ENCODE measurements around the gene WAC.

Gene WAC

DNA sequence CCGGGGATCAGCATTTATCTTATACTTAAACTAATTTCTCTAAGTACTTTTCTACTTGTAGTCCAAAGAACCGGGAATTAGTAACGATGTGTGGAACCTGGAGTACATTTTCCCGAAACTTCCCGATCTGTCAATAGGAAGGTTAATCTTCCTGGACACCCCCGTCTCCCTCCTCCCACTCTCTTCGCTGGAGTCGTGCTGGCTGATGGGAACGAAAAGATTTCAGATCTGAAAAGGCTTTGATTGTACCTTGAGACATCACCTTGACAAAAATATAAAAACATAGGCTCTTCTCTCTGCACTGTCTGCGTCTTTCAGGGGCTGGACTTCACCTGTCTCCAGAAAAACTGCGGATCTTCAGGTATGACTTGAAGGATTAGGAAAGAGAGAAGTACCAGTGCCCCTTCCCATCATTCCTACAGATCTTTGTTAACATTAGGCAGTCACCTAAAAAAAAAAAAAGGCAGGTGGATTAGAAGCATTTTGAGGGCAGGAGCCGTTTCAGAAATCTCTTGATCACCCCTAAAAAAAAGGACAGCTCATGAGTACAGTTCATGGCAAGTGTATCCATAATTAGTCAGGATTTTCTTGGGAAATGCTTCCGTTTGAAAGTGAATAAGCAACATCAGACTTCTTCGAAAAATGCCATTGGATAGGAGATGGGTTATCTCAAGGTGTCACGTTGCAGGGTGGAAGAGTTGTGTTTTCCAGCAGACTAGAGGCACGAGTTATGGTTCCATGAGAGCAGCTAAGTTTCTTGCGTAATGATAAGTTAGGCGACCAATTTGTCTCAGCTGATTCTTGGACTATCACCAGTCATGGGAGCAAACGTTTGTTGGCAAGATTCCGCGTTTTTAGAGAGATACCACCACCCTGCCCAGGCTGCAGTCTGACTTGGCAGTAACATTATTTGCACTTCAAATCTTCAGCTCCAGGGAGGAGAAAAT is 136.6 kb downstream of the WAC start:
- no peak for DNase-seq
